B cell (primary cell): ENCODE data around the gene RAB3B. TPM values are rescaled to one million over a fixed set of nuclear protein-coding genes. Genes with fewer than 3 reads are reported as not detected.
A peak's percentile ranks its signal among the peaks of the same experiment; 100 is the strongest.

Source experiments
- ATAC-seq: fragments of 200-7000 bp; cut with Tn5 transposase; one replicate; pipeline ENCODE4 v1.10.0; 2021; ENCODE audit warnings: low read depth, mild to moderate bottlenecking, moderate number of reproducible peaks, moderate library complexity
- CTCF ChIA-PET: fragments of 350-600 bp; sonication (Branson Sonifier 250); formaldehyde crosslinking; loops from one replicate; lab custom pipeline; 2021; ENCODE audit warnings: antibody characterized with exemption, inconsistent platforms; lab: Charles Lee
- POLR2A ChIA-PET: fragments of 350-600 bp; sonication (Branson Sonifier 250); formaldehyde crosslinking; loops from one replicate; lab custom pipeline; 2021; ENCODE audit warnings: antibody characterized with exemption; lab: Charles Lee
- DNase-seq: peaks from one replicate; pipeline ENCODE4 v3.0.0; 2013
- H2AFZ ChIP-seq: 2 replicates; pipeline ENCODE4 v1.6.1; 2012; ENCODE audit warnings: mild to moderate bottlenecking, low read depth, low read length; ENCODE audit not compliant: insufficient read depth, poor library complexity, severe bottlenecking
- H3K27ac ChIP-seq, 2 donors: 1 replicate in 1 of 2; 2 replicates in 1 of 2; pipeline ENCODE4 v1.5.1; 2012 to 2013; ENCODE audit warnings: low read length in 2 of 2, mild to moderate bottlenecking in 2 of 2, moderate library complexity in 1 of 2
- H3K27me3 ChIP-seq, 4 experiments: fragments of 200-600 bp in 1 of 4; sonication (generic) in 1 of 4; replicated peaks in 1 of 4; 1 replicate in 2 of 4; 2 replicates in 2 of 4; pipeline versions ENCODE4 v1.6.1 to v1.7.0; 2013 to 2016; ENCODE audit warnings: low read length in 3 of 4, mild to moderate bottlenecking in 2 of 4, mixed read lengths in 1 of 4, moderate library complexity in 1 of 4; ENCODE audit not compliant: insufficient read depth in 4 of 4, control insufficient read depth in 3 of 4; ENCODE audit errors: control extremely low read depth in 1 of 4
- H3K36me3 ChIP-seq, 2 experiments: replicated peaks in 1 of 2; 1 replicate in 1 of 2; 2 replicates in 1 of 2; pipeline versions ENCODE4 v1.6.1 to v1.7.1; 2013; ENCODE audit warnings: low read length in 1 of 2; ENCODE audit not compliant: insufficient read depth in 2 of 2, control insufficient read depth in 1 of 2; ENCODE audit errors: control extremely low read depth in 1 of 2, extremely low read depth in 1 of 2
- H3K4me1 ChIP-seq, 2 donors: fragments of 200-600 bp in 1 of 2; sonication (generic) in 1 of 2; 1 replicate in 1 of 2; 2 replicates in 1 of 2; pipeline versions ENCODE4 v1.5.1 to v1.6.1; 2013 to 2017; ENCODE audit warnings: low read length in 2 of 2; ENCODE audit not compliant: control insufficient read depth in 2 of 2, insufficient read depth in 2 of 2
- H3K4me2 ChIP-seq: replicated peaks from 2 replicates; pipeline ENCODE3; 2012; ENCODE audit warnings: mild to moderate bottlenecking, low read depth, low read length; ENCODE audit not compliant: poor library complexity, severe bottlenecking
- H3K4me3 ChIP-seq, 5 experiments: fragments of 200-600 bp in 1 of 5; sonication (generic) in 1 of 5; 1 replicate in 3 of 5; 2 replicates in 2 of 5; pipeline versions ENCODE4 v1.5.1 to v1.7.0; 2011 to 2016; ENCODE audit warnings: low read length in 4 of 5, mild to moderate bottlenecking in 4 of 5, low read depth in 2 of 5, control low read depth in 1 of 5, moderate library complexity in 1 of 5; ENCODE audit not compliant: insufficient read depth in 1 of 5; ENCODE audit errors: control extremely low read depth in 1 of 5, extremely low read depth in 1 of 5
- H3K79me2 ChIP-seq: fragments of 200-600 bp; sonication (generic); one replicate; pipeline ENCODE4 v1.6.0; 2016; ENCODE audit warnings: low read length; ENCODE audit not compliant: control insufficient read depth, insufficient read depth
- H3K9ac ChIP-seq: fragments of 200-600 bp; sonication (generic); 2 replicates; pipeline ENCODE4 v1.6.1; 2017; ENCODE audit warnings: mild to moderate bottlenecking, low read length, moderate library complexity
- H3K9me3 ChIP-seq, 3 donors: one replicate each; pipeline versions ENCODE4 v1.6.1 to v1.7.1; 2013; ENCODE audit warnings: low read length in 2 of 3; ENCODE audit not compliant: control insufficient read depth in 2 of 3, insufficient read depth in 1 of 3; ENCODE audit errors: control extremely low read depth in 1 of 3
- H4K20me1 ChIP-seq: 2 replicates; pipeline ENCODE4 v1.6.0; 2012; ENCODE audit warnings: mild to moderate bottlenecking, low read length; ENCODE audit not compliant: insufficient read depth, control insufficient read depth, poor library complexity, severe bottlenecking
- H3K27ac Mint-ChIP-seq: one replicate; pipeline ENCODE4 v1.8.0; 2021; ENCODE audit warnings: mixed read lengths
- H3K27me3 Mint-ChIP-seq: one replicate; pipeline ENCODE4 v1.8.0; 2021; ENCODE audit warnings: mixed read lengths
- H3K4me1 Mint-ChIP-seq: one replicate; pipeline ENCODE4 v1.8.0; 2021; ENCODE audit warnings: mixed read lengths
- H3K4me3 Mint-ChIP-seq: one replicate; pipeline ENCODE4 v1.8.0; 2021; ENCODE audit warnings: mixed read lengths
- H3K9me3 Mint-ChIP-seq: one replicate; pipeline ENCODE4 v1.8.0; 2022; ENCODE audit warnings: mixed read lengths; ENCODE audit not compliant: insufficient read depth
- EZH2 ChIP-seq: IDR thresholded peaks from 2 replicates; pipeline ENCODE4 v1.6.1; 2012; ENCODE audit warnings: borderline replicate concordance, low read depth, mild to moderate bottlenecking, moderate library complexity, low read length; ENCODE audit not compliant: insufficient read depth, poor library complexity, severe bottlenecking
- WGBS: methylation state at CpG from one replicate; pipeline ENCODE4 v1.1.5; 2013; ENCODE audit warnings: missing lambda C conversion rate; ENCODE audit not compliant: insufficient coverage; 5-methylcytosine and 5-hydroxymethylcytosine counted together
- intact Hi-C: fragments of 100-400 bp; cut with micrococcal nuclease; formaldehyde crosslinking; loops from one replicate; pipeline ENCODE4 v1.10.0; 2022
- polyA minus RNA-seq: library from RNA; depleted of rRNA, polyadenylated mRNA; stranded (reverse); fragments of >200 nt; gene quantifications from 2 replicates; pipeline ENCODE4 v1.2.3, GENCODE V29; 2012
- polyA plus RNA-seq: library from polyadenylated mRNA; depleted of rRNA; stranded (reverse); fragments of >200 nt; gene quantifications from 2 replicates; pipeline ENCODE4 v1.2.3, GENCODE V29; 2012
- total RNA-seq, 2 donors: library from RNA; stranded (reverse); fragments of 120-200 nt in 1 of 2; gene quantifications; 1 replicate in 1 of 2; 2 replicates in 1 of 2; pipeline versions ENCODE4 v1.2.3 to v1.2.4, GENCODE V29; 2013 to 2022
- TF ChIP-seq, protein P1 (sequence below): fragments of 200-600 bp; IDR thresholded peaks from one replicate; pipeline ENCODE4 v1.8.0; 2022; ENCODE audit warnings: antibody characterized with exemption, mild to moderate bottlenecking

RAB3B gene, protein sequence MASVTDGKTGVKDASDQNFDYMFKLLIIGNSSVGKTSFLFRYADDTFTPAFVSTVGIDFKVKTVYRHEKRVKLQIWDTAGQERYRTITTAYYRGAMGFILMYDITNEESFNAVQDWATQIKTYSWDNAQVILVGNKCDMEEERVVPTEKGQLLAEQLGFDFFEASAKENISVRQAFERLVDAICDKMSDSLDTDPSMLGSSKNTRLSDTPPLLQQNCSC
- total RNA-seq (0.02 TPM in 2 replicates), polyA plus RNA-seq (not detected in 2 replicates), polyA minus RNA-seq (not detected in 2 replicates)
- total RNA-seq (2013): under 0.01 TPM

DNA sequence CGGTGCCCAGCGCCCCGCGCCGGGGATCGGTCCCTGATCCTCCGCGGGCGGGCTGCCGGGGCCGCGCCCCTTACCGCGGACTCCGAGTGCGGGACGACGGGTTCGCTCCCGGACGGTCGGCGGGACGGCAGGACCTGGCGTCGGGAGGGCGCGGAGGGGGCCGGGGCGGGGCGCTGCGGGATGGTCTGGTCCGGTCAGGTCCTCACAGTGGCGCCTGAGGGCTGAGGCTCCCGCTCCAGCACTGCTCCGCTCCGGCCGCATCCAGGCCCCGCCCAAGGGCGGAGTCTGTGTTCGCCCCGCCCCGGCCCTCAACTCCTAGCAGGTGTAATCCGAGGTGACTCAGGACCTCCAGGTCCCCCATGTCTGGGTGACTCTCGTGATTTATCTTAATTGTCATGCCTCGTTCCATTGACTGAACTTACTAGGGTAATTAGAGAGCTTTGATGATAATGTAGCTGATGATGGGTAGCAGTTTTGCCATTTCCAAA, at the start of gene RAB3B:
RAB3B (minus strand) TSS at position 223 of the 488 bp plus-strand sequence. CDS start 13,583 bp downstream, outside the sequence.
- DNase-seq (peak; percentile 70), ATAC-seq (peak; percentile 95)
- intact Hi-C loops: no loop called here
- CTCF ChIA-PET: interaction anchor here (0.7 to 1.2 kb wide), 2 partner anchors 9 to 423 kb away, joined by 3 read pairs; no protein-coding TSS in a partner anchor
- H3K36me3 ChIP-seq: no peaks in the 10 kb centered on the region
- Mint-ChIP-seq H3K4me1 (peaks cover 12% of the 10 kb centered on the region), H3K27me3 (peaks cover 31% of the 10 kb centered on the region), H3K4me3 (peak within 1 kb of the TSS; percentile 89), H3K27ac (no peak within 1 kb of the TSS), H3K9me3 (no peaks in the 10 kb centered on the region)
- no peaks in the 10 kb centered on the region for H4K20me1 ChIP-seq
- no peak for TF ChIP-seq EZH2
- TF ChIP-seq, protein P1, sequence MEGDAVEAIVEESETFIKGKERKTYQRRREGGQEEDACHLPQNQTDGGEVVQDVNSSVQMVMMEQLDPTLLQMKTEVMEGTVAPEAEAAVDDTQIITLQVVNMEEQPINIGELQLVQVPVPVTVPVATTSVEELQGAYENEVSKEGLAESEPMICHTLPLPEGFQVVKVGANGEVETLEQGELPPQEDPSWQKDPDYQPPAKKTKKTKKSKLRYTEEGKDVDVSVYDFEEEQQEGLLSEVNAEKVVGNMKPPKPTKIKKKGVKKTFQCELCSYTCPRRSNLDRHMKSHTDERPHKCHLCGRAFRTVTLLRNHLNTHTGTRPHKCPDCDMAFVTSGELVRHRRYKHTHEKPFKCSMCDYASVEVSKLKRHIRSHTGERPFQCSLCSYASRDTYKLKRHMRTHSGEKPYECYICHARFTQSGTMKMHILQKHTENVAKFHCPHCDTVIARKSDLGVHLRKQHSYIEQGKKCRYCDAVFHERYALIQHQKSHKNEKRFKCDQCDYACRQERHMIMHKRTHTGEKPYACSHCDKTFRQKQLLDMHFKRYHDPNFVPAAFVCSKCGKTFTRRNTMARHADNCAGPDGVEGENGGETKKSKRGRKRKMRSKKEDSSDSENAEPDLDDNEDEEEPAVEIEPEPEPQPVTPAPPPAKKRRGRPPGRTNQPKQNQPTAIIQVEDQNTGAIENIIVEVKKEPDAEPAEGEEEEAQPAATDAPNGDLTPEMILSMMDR: no peak
- POLR2A ChIA-PET: no interaction called here
- peak within 1 kb of the TSS; percentile 15 to 59 (median 47) for H3K4me3 ChIP-seq
- peaks cover 9 to 15% of the 10 kb centered on the region in 2 donors for H3K4me1 ChIP-seq
- H3K27ac ChIP-seq: no peak within 1 kb of the TSS
- no peaks in the 10 kb centered on the region for H3K9me3 ChIP-seq
- H2AFZ ChIP-seq: peak within 1 kb of the TSS; percentile 74
- under 1% methylated on average over 46 of the region's 46 CpGs for WGBS
- peaks cover 0 to 41% (median 27%) of the 10 kb centered on the region in 4 experiments for H3K27me3 ChIP-seq
- H3K4me2 ChIP-seq: peak within 1 kb of the TSS; percentile 90
- no peaks in the 10 kb centered on the region for H3K79me2 ChIP-seq
- H3K9ac ChIP-seq: peak within 1 kb of the TSS; percentile 66

DNA sequence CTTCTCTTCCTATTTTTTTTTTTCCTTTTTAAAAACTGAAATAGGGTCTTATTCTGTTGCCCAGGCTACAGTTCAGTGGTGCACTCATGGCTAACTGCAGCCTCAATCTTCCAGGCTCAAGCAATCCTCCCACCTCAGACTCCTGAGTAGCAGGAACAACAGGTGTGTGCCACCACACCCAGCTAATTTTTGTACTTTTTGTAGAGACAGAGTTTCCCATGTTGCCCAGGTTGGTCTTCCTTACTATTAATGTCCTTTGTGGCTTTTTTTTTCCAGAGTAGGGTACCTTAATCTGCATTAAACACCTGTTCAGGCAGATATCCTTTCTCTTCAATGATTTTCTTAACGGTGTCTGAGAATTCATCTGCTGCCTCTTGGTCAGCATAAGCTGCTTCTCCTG, 47.4 kb upstream of the RAB3B start:
- H3K4me2 ChIP-seq: no peak overlapping the region
- no peak overlapping the region for H3K4me3 ChIP-seq
- H4K20me1 ChIP-seq: peaks cover 2% of the 10 kb centered on the region
- H3K79me2 ChIP-seq: peaks cover 6% of the 10 kb centered on the region
- H3K27ac ChIP-seq: no peak overlapping the region
- H3K27me3 ChIP-seq: no peaks in the 10 kb centered on the region
- H3K9me3 ChIP-seq: no peaks in the 10 kb centered on the region
- ChIA-PET POLR2A (no interaction called here), CTCF (interaction anchor here (0.6 kb wide), 1 partner anchor 257 kb away, joined by 3 read pairs; no protein-coding TSS in a partner anchor)
- Mint-ChIP-seq H3K27ac (no peak overlapping the region), H3K4me3 (no peak overlapping the region), H3K27me3 (no peaks in the 10 kb centered on the region), H3K4me1 (peaks cover 11% of the 10 kb centered on the region), H3K9me3 (no peaks in the 10 kb centered on the region)
- TF ChIP-seq EZH2: no peak
- TF ChIP-seq, protein P1: no peak
- no peak for ATAC-seq
- DNase-seq: no peak
- peaks cover 5 to 17% of the 10 kb centered on the region in 2 experiments for H3K36me3 ChIP-seq
- H2AFZ ChIP-seq: no peak overlapping the region
- peaks cover 0 to 7% of the 10 kb centered on the region in 2 donors for H3K4me1 ChIP-seq
- WGBS: 83% methylated on average over 1 of the region's 1 CpG
- intact Hi-C loops: no loop called here
- no peak overlapping the region for H3K9ac ChIP-seq
